HCT116 (cell line): ENCODE data around the gene ANKEF1.

ENCODE experiments used
- CEBPB ChIP-seq: IDR thresholded peaks from 2 replicates; pipeline ENCODE4 v1.6.1; 2012; ENCODE audit warnings: low read depth
- EGR1 ChIP-seq: IDR thresholded peaks from 2 replicates; pipeline ENCODE4 v1.6.1; 2012; ENCODE audit warnings: low read depth
- ELF1 ChIP-seq: IDR thresholded peaks from 2 replicates; pipeline ENCODE4 v1.6.1; 2012; ENCODE audit warnings: low read depth, borderline replicate concordance
- EZH2phosphoT487 ChIP-seq: fragments of 200-600 bp; IDR thresholded peaks from 2 replicates; pipeline ENCODE4 v1.6.1; 2018; ENCODE audit warnings: antibody characterized with exemption, borderline replicate concordance
- POLR2A ChIP-seq: IDR thresholded peaks from 2 replicates; pipeline ENCODE4 v1.7.0; 2011; ENCODE audit warnings: borderline replicate concordance; ENCODE audit not compliant: insufficient read depth, insufficient read length; ENCODE audit errors: extremely low read depth
- RAD21 ChIP-seq: IDR thresholded peaks from 2 replicates; pipeline ENCODE4 v1.6.1; 2012; ENCODE audit warnings: low read depth, mild to moderate bottlenecking
- SIN3A ChIP-seq: IDR thresholded peaks from 2 replicates; pipeline ENCODE4 v1.6.1; 2012; ENCODE audit warnings: low read depth
- SP1 ChIP-seq: IDR thresholded peaks from 2 replicates; pipeline ENCODE4 v1.6.1; 2012; ENCODE audit warnings: low read depth
- YY1 ChIP-seq: IDR thresholded peaks from 2 replicates; pipeline ENCODE4 v1.6.1; 2011; ENCODE audit warnings: low read length, low read depth, moderate library complexity, mild to moderate bottlenecking; ENCODE audit not compliant: insufficient replicate concordance; ENCODE audit errors: extremely low read depth
- ZFX ChIP-seq: fragments of 450-650 bp; IDR thresholded peaks from 2 replicates; pipeline ENCODE4 v1.6.1; 2017
- TF ChIP-seq, protein P1 (sequence below), 3 experiments: fragments of 200-600 bp in 1 of 3; sonication (generic) in 1 of 3; IDR thresholded peaks in 2 of 3; conservative IDR thresholded peaks in 1 of 3; 2 replicates each; pipeline ENCODE4 v1.5.1; 2012 to 2017; ENCODE audit warnings: low read depth in 2 of 3, low read length in 2 of 3, antibody characterized with exemption in 1 of 3, borderline replicate concordance in 1 of 3, control low read depth in 1 of 3, mild to moderate bottlenecking in 1 of 3, mixed read lengths in 1 of 3, mixed run types in 1 of 3, moderate library complexity in 1 of 3; ENCODE audit not compliant: insufficient read depth in 1 of 3
- TF ChIP-seq, protein P2 (sequence below): IDR thresholded peaks from 2 replicates; pipeline ENCODE4 v1.6.1; 2012

DNA sequence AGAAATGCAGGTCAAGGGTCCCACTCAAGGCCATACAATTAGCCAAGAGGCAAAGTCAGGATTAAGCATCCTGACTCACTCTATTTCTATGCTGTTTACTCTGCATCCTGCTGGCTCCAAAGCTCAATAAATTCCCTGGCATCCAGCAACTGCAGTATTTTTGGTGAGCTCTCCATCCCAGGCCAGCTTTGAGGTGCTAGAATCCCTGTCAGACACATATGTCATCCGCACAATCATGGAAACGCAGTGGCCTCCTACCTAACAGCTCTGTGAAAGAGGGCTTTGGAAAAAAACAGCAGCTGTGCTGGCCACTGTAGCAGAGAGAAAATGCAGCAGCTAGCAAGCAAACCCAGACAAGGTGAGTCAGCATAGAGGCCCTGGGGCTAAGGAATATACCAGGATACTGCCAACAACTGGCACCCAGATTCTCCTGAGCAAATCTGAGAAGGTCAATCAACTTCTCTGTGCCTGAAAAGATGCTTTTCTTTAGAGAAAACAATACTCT lies 58.4 kb downstream of the ANKEF1 start:
- TF ChIP-seq EZH2phosphoT487 (no peak), CEBPB (no peak), YY1 (no peak), SP1 (no peak), POLR2A (no peak), EGR1 (no peak), ELF1 (no peak), RAD21 (no peak), SIN3A (no peak), ZFX (no peak)
- TF ChIP-seq, protein P1, sequence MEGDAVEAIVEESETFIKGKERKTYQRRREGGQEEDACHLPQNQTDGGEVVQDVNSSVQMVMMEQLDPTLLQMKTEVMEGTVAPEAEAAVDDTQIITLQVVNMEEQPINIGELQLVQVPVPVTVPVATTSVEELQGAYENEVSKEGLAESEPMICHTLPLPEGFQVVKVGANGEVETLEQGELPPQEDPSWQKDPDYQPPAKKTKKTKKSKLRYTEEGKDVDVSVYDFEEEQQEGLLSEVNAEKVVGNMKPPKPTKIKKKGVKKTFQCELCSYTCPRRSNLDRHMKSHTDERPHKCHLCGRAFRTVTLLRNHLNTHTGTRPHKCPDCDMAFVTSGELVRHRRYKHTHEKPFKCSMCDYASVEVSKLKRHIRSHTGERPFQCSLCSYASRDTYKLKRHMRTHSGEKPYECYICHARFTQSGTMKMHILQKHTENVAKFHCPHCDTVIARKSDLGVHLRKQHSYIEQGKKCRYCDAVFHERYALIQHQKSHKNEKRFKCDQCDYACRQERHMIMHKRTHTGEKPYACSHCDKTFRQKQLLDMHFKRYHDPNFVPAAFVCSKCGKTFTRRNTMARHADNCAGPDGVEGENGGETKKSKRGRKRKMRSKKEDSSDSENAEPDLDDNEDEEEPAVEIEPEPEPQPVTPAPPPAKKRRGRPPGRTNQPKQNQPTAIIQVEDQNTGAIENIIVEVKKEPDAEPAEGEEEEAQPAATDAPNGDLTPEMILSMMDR (IDR thresholded peaks at IDR 0.05 in 2 of 3, conservative IDR thresholded peaks at IDR 0.05 in 1 of 3; ENCODE audit: borderline replicate concordance in 1 of 3, insufficient read depth in 1 of 3, low read depth in 2 of 3, low read length in 2 of 3), result no peak
- TF ChIP-seq, protein P2, sequence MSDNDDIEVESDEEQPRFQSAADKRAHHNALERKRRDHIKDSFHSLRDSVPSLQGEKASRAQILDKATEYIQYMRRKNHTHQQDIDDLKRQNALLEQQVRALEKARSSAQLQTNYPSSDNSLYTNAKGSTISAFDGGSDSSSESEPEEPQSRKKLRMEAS, result no peak
